Caco-2 (cell line): ENCODE measurements around the gene INSYN2A. TPM values are rescaled to one million over a fixed set of nuclear protein-coding genes. Genes with fewer than 3 reads are reported as not detected.

ENCODE experiments used
- BruUV-seq: library from RNA; stranded (reverse); fragments of 400-500 nt; replicated peaks from 2 replicates; lab custom pipeline; 2021; lab: Mats Ljungman, UMichigan
- CTCF ChIA-PET: fragments of 300-600 bp; sonication (Branson Sonifier 250); formaldehyde crosslinking; loops from one replicate; lab custom pipeline; 2022; ENCODE audit warnings: antibody characterized with exemption; lab: Charles Lee
- POLR2A ChIA-PET: fragments of 300-600 bp; sonication (Branson Sonifier 250); formaldehyde crosslinking; loops from one replicate; lab custom pipeline; 2022; ENCODE audit warnings: antibody characterized with exemption; lab: Charles Lee
- DNase-seq, 2 experiments: peaks; one replicate each; pipeline versions ENCODE4 v3.0.0 to v3.0.0-alpha.2; 2020 to 2022
- H3K27me3 ChIP-seq: replicated peaks from 2 replicates; pipeline ENCODE4 v1.6.0; 2011; ENCODE audit warnings: low read length; ENCODE audit not compliant: control insufficient read depth, insufficient read depth
- H3K36me3 ChIP-seq: 2 replicates; pipeline ENCODE4 v1.5.1; 2011; ENCODE audit warnings: low read length; ENCODE audit not compliant: control insufficient read depth, insufficient read depth
- H3K4me1 ChIP-seq: fragments of 250-450 bp; sonication (Bioruptor Pico); 2 replicates; pipeline ENCODE4 v1.5.1; 2020; ENCODE audit warnings: mild to moderate bottlenecking
- H3K4me3 ChIP-seq: 2 replicates; pipeline ENCODE4 v1.5.1; 2011; ENCODE audit warnings: low read depth, mild to moderate bottlenecking, control low read depth, low read length
- H3K9me3 ChIP-seq: fragments of 250-450 bp; sonication (Bioruptor Pico); 2 replicates; pipeline ENCODE4 v1.5.1; 2020; ENCODE audit warnings: mild to moderate bottlenecking, moderate library complexity
- H3K27ac Mint-ChIP-seq: one replicate; pipeline ENCODE4 v1.8.0; 2022; ENCODE audit warnings: mixed read lengths; ENCODE audit not compliant: unreplicated experiment
- H3K27me3 Mint-ChIP-seq: one replicate; pipeline ENCODE4 v1.8.0; 2022; ENCODE audit warnings: mixed read lengths; ENCODE audit not compliant: insufficient read depth, unreplicated experiment
- H3K36me3 Mint-ChIP-seq: one replicate; pipeline ENCODE4 v1.8.0; 2022; ENCODE audit warnings: mild to moderate bottlenecking, mixed read lengths; ENCODE audit not compliant: insufficient read depth, unreplicated experiment
- H3K4me1 Mint-ChIP-seq: one replicate; pipeline ENCODE4 v1.8.0; 2022; ENCODE audit warnings: low read depth, mixed read lengths; ENCODE audit not compliant: unreplicated experiment
- H3K4me3 Mint-ChIP-seq: one replicate; pipeline ENCODE4 v1.8.0; 2022; ENCODE audit warnings: mild to moderate bottlenecking, moderate library complexity, mixed read lengths; ENCODE audit not compliant: unreplicated experiment
- H3K9me3 Mint-ChIP-seq: one replicate; pipeline ENCODE4 v1.8.0; 2022; ENCODE audit warnings: mixed read lengths; ENCODE audit not compliant: unreplicated experiment
- intact Hi-C: fragments of 100-400 bp; cut with micrococcal nuclease; formaldehyde crosslinking; loops from one replicate; pipeline ENCODE4 v1.10.0; 2022; ENCODE audit not compliant: unreplicated experiment
- total RNA-seq: library from RNA; stranded (reverse); gene quantifications from 2 replicates; pipeline ENCODE4 v1.2.3, GENCODE V29; 2022
- TF ChIP-seq, protein P1 (sequence below), 2 experiments: fragments of 200-600 bp in 1 of 2; IDR thresholded peaks; 1 replicate in 1 of 2; 2 replicates in 1 of 2; pipeline versions ENCODE4 v1.5.1 to v1.8.0; 2011 to 2022; ENCODE audit warnings: antibody characterized with exemption in 1 of 2, control low read depth in 1 of 2, inconsistent platforms in 1 of 2, low read depth in 1 of 2, low read length in 1 of 2, mild to moderate bottlenecking in 1 of 2, moderate library complexity in 1 of 2; ENCODE audit not compliant: insufficient read depth in 1 of 2, severe bottlenecking in 1 of 2, unreplicated experiment in 1 of 2

The INSYN2A gene
- total RNA-seq, 1 experiment from 2014 or later: not detected

GRCh38 chr10:127198721-127199120, 2.3 kb upstream of the INSYN2A start:
- Mint-ChIP-seq H3K27me3 (no peaks in the 10 kb centered on the region), H3K9me3 (no peaks in the 10 kb centered on the region), H3K27ac (no peak overlapping the region), H3K4me1 (no peaks in the 10 kb centered on the region), H3K4me3 (no peak overlapping the region), H3K36me3 (peaks cover 8% of the 10 kb centered on the region)
- intact Hi-C loops: no loop called here
- H3K4me1 ChIP-seq: 0 out of 2 replicates have a peak, but pooled peaks cover 2% of the 10 kb centered on the region
- H3K9me3 ChIP-seq: no peaks in the 10 kb centered on the region
- no peak for DNase-seq
- POLR2A ChIA-PET: no interaction called here
- H3K36me3 ChIP-seq: no peaks in the 10 kb centered on the region
- CTCF ChIA-PET: no interaction called here
- TF ChIP-seq, protein P1, sequence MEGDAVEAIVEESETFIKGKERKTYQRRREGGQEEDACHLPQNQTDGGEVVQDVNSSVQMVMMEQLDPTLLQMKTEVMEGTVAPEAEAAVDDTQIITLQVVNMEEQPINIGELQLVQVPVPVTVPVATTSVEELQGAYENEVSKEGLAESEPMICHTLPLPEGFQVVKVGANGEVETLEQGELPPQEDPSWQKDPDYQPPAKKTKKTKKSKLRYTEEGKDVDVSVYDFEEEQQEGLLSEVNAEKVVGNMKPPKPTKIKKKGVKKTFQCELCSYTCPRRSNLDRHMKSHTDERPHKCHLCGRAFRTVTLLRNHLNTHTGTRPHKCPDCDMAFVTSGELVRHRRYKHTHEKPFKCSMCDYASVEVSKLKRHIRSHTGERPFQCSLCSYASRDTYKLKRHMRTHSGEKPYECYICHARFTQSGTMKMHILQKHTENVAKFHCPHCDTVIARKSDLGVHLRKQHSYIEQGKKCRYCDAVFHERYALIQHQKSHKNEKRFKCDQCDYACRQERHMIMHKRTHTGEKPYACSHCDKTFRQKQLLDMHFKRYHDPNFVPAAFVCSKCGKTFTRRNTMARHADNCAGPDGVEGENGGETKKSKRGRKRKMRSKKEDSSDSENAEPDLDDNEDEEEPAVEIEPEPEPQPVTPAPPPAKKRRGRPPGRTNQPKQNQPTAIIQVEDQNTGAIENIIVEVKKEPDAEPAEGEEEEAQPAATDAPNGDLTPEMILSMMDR (IDR thresholded peaks at IDR 0.05; ENCODE audit: insufficient read depth in 1 of 2, low read depth in 1 of 2, low read length in 1 of 2, severe bottlenecking in 1 of 2, unreplicated experiment in 1 of 2): no peak
- no peak overlapping the region for H3K4me3 ChIP-seq
- H3K27me3 ChIP-seq: no peaks in the 10 kb centered on the region
- BruUV-seq: no TSS peak

- Mint-ChIP-seq H3K36me3 (peaks cover 4% of the 10 kb centered on the region), H3K4me3 (no peak overlapping the region), H3K27me3 (no peaks in the 10 kb centered on the region), H3K9me3 (no peaks in the 10 kb centered on the region), H3K4me1 (no peaks in the 10 kb centered on the region), H3K27ac (no peak overlapping the region)
- 0 out of 2 replicates have a peak, but pooled peaks cover 3% of the 10 kb centered on the region for H3K4me1 ChIP-seq
- ChIA-PET CTCF (no interaction called here), POLR2A (no interaction called here)
- no peak for DNase-seq
- H3K27me3 ChIP-seq: no peaks in the 10 kb centered on the region
- H3K9me3 ChIP-seq: no peaks in the 10 kb centered on the region
- H3K4me3 ChIP-seq: no peak overlapping the region
- TF ChIP-seq, protein P1 (IDR thresholded peaks at IDR 0.05; ENCODE audit: insufficient read depth in 1 of 2, low read depth in 1 of 2, low read length in 1 of 2, severe bottlenecking in 1 of 2, unreplicated experiment in 1 of 2): no peak
- BruUV-seq: no TSS peak
- no peaks in the 10 kb centered on the region for H3K36me3 ChIP-seq
- intact Hi-C loops: no loop called here
These were observed 1.9 kb upstream of the INSYN2A start for GRCh38 chr10:127198307-127198706.

- no peaks in the 10 kb centered on the region for H3K36me3 Mint-ChIP-seq
- Histone ChIP-seq H3K36me3 (no peaks in the 10 kb centered on the region), H3K27me3 (no peaks in the 10 kb centered on the region), H3K4me3 (no peak overlapping the region), H3K9me3 (no peaks in the 10 kb centered on the region), H3K4me1 (0 out of 2 replicates have a peak, but pooled peaks cover 3% of the 10 kb centered on the region)
- DNase-seq: no peak
- TF ChIP-seq, protein P1 (IDR thresholded peaks at IDR 0.05; ENCODE audit: insufficient read depth in 1 of 2, low read depth in 1 of 2, low read length in 1 of 2, severe bottlenecking in 1 of 2, unreplicated experiment in 1 of 2): no peak
- no TSS peak for BruUV-seq
- ChIA-PET CTCF (no interaction called here), POLR2A (no interaction called here)
- no peak overlapping the region for H3K4me3 Mint-ChIP-seq
- H3K4me1 Mint-ChIP-seq: no peaks in the 10 kb centered on the region
- H3K9me3 Mint-ChIP-seq: no peaks in the 10 kb centered on the region
- no peak overlapping the region for H3K27ac Mint-ChIP-seq
- intact Hi-C loops: no loop called here
- no peaks in the 10 kb centered on the region for H3K27me3 Mint-ChIP-seq
These were observed 702 bp upstream of the INSYN2A start for GRCh38 chr10:127197154-127197432.
